ENCODE measurements around the gene DEFB132. TPM values are rescaled to one million over a fixed set of nuclear protein-coding genes. Genes with fewer than 3 reads are reported as not detected.

The DEFB132 gene
- total and polyA plus RNA-seq, 2 of the 8 experiments (the other 6 are each of a cell fraction or from before 2014, with no cell fraction given), result not detected

DNA sequence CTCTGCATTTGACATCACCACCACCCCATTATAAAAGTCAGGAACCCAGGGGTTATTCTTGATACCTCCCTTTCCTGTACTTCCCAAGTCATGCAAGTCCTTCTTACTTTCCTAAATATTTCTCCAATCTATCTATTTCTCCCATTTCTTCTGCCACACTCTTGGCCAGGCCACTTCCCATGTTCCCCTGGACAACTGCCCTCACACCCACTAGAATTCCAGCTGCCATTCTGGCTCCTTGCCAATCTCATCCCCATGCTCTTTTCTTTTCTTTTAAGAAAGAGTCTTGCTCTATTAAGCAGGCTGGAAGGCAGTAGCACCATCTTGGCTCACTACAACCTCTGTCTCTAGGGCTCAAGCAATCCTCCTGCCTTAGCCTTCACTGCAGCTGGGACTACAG, 15.2 kb downstream of the DEFB132 start (continued):
- TF ChIP-seq, protein P1, sequence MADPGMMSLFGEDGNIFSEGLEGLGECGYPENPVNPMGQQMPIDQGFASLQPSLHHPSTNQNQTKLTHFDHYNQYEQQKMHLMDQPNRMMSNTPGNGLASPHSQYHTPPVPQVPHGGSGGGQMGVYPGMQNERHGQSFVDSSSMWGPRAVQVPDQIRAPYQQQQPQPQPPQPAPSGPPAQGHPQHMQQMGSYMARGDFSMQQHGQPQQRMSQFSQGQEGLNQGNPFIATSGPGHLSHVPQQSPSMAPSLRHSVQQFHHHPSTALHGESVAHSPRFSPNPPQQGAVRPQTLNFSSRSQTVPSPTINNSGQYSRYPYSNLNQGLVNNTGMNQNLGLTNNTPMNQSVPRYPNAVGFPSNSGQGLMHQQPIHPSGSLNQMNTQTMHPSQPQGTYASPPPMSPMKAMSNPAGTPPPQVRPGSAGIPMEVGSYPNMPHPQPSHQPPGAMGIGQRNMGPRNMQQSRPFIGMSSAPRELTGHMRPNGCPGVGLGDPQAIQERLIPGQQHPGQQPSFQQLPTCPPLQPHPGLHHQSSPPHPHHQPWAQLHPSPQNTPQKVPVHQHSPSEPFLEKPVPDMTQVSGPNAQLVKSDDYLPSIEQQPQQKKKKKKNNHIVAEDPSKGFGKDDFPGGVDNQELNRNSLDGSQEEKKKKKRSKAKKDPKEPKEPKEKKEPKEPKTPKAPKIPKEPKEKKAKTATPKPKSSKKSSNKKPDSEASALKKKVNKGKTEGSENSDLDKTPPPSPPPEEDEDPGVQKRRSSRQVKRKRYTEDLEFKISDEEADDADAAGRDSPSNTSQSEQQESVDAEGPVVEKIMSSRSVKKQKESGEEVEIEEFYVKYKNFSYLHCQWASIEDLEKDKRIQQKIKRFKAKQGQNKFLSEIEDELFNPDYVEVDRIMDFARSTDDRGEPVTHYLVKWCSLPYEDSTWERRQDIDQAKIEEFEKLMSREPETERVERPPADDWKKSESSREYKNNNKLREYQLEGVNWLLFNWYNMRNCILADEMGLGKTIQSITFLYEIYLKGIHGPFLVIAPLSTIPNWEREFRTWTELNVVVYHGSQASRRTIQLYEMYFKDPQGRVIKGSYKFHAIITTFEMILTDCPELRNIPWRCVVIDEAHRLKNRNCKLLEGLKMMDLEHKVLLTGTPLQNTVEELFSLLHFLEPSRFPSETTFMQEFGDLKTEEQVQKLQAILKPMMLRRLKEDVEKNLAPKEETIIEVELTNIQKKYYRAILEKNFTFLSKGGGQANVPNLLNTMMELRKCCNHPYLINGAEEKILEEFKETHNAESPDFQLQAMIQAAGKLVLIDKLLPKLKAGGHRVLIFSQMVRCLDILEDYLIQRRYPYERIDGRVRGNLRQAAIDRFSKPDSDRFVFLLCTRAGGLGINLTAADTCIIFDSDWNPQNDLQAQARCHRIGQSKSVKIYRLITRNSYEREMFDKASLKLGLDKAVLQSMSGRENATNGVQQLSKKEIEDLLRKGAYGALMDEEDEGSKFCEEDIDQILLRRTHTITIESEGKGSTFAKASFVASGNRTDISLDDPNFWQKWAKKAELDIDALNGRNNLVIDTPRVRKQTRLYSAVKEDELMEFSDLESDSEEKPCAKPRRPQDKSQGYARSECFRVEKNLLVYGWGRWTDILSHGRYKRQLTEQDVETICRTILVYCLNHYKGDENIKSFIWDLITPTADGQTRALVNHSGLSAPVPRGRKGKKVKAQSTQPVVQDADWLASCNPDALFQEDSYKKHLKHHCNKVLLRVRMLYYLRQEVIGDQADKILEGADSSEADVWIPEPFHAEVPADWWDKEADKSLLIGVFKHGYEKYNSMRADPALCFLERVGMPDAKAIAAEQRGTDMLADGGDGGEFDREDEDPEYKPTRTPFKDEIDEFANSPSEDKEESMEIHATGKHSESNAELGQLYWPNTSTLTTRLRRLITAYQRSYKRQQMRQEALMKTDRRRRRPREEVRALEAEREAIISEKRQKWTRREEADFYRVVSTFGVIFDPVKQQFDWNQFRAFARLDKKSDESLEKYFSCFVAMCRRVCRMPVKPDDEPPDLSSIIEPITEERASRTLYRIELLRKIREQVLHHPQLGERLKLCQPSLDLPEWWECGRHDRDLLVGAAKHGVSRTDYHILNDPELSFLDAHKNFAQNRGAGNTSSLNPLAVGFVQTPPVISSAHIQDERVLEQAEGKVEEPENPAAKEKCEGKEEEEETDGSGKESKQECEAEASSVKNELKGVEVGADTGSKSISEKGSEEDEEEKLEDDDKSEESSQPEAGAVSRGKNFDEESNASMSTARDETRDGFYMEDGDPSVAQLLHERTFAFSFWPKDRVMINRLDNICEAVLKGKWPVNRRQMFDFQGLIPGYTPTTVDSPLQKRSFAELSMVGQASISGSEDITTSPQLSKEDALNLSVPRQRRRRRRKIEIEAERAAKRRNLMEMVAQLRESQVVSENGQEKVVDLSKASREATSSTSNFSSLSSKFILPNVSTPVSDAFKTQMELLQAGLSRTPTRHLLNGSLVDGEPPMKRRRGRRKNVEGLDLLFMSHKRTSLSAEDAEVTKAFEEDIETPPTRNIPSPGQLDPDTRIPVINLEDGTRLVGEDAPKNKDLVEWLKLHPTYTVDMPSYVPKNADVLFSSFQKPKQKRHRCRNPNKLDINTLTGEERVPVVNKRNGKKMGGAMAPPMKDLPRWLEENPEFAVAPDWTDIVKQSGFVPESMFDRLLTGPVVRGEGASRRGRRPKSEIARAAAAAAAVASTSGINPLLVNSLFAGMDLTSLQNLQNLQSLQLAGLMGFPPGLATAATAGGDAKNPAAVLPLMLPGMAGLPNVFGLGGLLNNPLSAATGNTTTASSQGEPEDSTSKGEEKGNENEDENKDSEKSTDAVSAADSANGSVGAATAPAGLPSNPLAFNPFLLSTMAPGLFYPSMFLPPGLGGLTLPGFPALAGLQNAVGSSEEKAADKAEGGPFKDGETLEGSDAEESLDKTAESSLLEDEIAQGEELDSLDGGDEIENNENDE (IDR thresholded peaks at IDR 0.05; ENCODE audit: insufficient replicate concordance, low read length), result no peak
- TF ChIP-seq TEAD4 (IDR thresholded peaks at IDR 0.05; ENCODE audit: low read depth, low read length) (no peak), CBX8 (IDR thresholded peaks at IDR 0.05; ENCODE audit: borderline replicate concordance, low read depth, low read length) (no peak), SP4 (IDR thresholded peaks at IDR 0.05; ENCODE audit: low read length) (no peak), RBBP5 (IDR thresholded peaks at IDR 0.05; ENCODE audit: borderline replicate concordance, low read depth, low read length) (no peak), NRF1 (IDR thresholded peaks at IDR 0.05; ENCODE audit: low read depth, low read length) (no peak), BACH1 (IDR thresholded peaks at IDR 0.05; ENCODE audit: low read length) (no peak)
- TF ChIP-seq, protein P2, sequence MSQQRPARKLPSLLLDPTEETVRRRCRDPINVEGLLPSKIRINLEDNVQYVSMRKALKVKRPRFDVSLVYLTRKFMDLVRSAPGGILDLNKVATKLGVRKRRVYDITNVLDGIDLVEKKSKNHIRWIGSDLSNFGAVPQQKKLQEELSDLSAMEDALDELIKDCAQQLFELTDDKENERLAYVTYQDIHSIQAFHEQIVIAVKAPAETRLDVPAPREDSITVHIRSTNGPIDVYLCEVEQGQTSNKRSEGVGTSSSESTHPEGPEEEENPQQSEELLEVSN (IDR thresholded peaks at IDR 0.05), result no peak
- TF ChIP-seq, protein P3, sequence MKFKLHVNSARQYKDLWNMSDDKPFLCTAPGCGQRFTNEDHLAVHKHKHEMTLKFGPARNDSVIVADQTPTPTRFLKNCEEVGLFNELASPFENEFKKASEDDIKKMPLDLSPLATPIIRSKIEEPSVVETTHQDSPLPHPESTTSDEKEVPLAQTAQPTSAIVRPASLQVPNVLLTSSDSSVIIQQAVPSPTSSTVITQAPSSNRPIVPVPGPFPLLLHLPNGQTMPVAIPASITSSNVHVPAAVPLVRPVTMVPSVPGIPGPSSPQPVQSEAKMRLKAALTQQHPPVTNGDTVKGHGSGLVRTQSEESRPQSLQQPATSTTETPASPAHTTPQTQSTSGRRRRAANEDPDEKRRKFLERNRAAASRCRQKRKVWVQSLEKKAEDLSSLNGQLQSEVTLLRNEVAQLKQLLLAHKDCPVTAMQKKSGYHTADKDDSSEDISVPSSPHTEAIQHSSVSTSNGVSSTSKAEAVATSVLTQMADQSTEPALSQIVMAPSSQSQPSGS (IDR thresholded peaks at IDR 0.05; ENCODE audit: low read length), result no peak
